Neural cell (in vitro differentiated cells): ENCODE results near the gene RNF26. TPM values are rescaled to one million over a fixed set of nuclear protein-coding genes. Genes with fewer than 3 reads are reported as not detected.

Source experiments
- H2AFZ ChIP-seq: fragments of 200-600, 300-800 bp; sonication (generic), shearing (Covaris generic); 2 replicates; pipeline ENCODE4 v1.6.0; 2014; ENCODE audit warnings: low read depth, mild to moderate bottlenecking, antibody characterized with exemption, low read length, moderate library complexity
- H3F3A ChIP-seq: fragments of 200-600 bp; shearing (Covaris generic); 2 replicates; pipeline ENCODE4 v1.6.1; 2016; ENCODE audit warnings: mild to moderate bottlenecking, moderate library complexity, mixed read lengths, antibody characterized with exemption, low read length; ENCODE audit not compliant: insufficient read depth, poor library complexity, severe bottlenecking
- H3K27ac ChIP-seq: fragments of 200-600, 300-800 bp; sonication (generic), shearing (Covaris generic); 2 replicates; pipeline ENCODE4 v1.5.1; 2014; ENCODE audit warnings: mild to moderate bottlenecking, low read length, moderate library complexity
- H3K27me3 ChIP-seq: fragments of 300-800, 200-600 bp; sonication (generic), shearing (Covaris generic); 2 replicates; pipeline ENCODE4 v1.6.0; 2014; ENCODE audit warnings: mild to moderate bottlenecking, low read depth, low read length, moderate library complexity; ENCODE audit not compliant: insufficient read depth
- H3K36me3 ChIP-seq: fragments of 300-800, 200-600 bp; sonication (generic), shearing (Covaris generic); 2 replicates; pipeline ENCODE4 v1.5.1; 2014; ENCODE audit warnings: mild to moderate bottlenecking, antibody characterized with exemption, low read length, moderate library complexity; ENCODE audit not compliant: insufficient read depth
- H3K4me2 ChIP-seq: fragments of 300-800, 200-600 bp; sonication (generic), shearing (Covaris generic); 2 replicates; pipeline ENCODE4 v1.6.0; 2014; ENCODE audit warnings: mild to moderate bottlenecking, low read length
- H3K4me3 ChIP-seq: fragments of 300-800, 200-600 bp; sonication (generic), shearing (Covaris generic); 2 replicates; pipeline ENCODE4 v1.5.1; 2014; ENCODE audit warnings: mild to moderate bottlenecking, low read length, moderate library complexity
- H3K79me2 ChIP-seq: fragments of 200-600 bp; shearing (Covaris generic); replicated peaks from 2 replicates; pipeline ENCODE4 v1.6.0; 2014; ENCODE audit warnings: mild to moderate bottlenecking, low read length, moderate library complexity; ENCODE audit not compliant: insufficient read depth
- H3K9ac ChIP-seq: fragments of 300-800, 200-600 bp; sonication (generic), shearing (Covaris generic); 2 replicates; pipeline ENCODE4 v1.6.1; 2016; ENCODE audit warnings: mild to moderate bottlenecking, low read length, mixed read lengths
- H3K9me2 ChIP-seq: fragments of 200-600 bp; shearing (Covaris generic); 2 replicates; pipeline ENCODE4 v1.6.1; 2016; ENCODE audit warnings: mild to moderate bottlenecking, low read length, mixed read lengths; ENCODE audit not compliant: insufficient read depth
- H3K9me3 ChIP-seq: fragments of 200-600, 300-800 bp; sonication (generic), shearing (Covaris generic); 2 replicates; pipeline ENCODE4 v1.6.1; 2016; ENCODE audit warnings: mild to moderate bottlenecking, mixed run types, low read length, moderate library complexity, mixed read lengths
- H4K20me1 ChIP-seq: fragments of 200-600 bp; shearing (Covaris generic); 2 replicates; pipeline ENCODE4 v1.6.1; 2016; ENCODE audit warnings: mild to moderate bottlenecking, mixed run types; ENCODE audit not compliant: insufficient read depth
- CTCF ChIP-seq: fragments of 450-650 bp; IDR thresholded peaks from 2 replicates; pipeline ENCODE4 v1.5.1; 2014; ENCODE audit warnings: antibody characterized with exemption, mild to moderate bottlenecking, moderate library complexity; ENCODE audit not compliant: poor library complexity, severe bottlenecking
- EP300 ChIP-seq: fragments of 450-650 bp; conservative IDR thresholded peaks from 2 replicates; pipeline ENCODE4 v1.6.1; 2014; ENCODE audit warnings: antibody characterized with exemption, mild to moderate bottlenecking, moderate library complexity; ENCODE audit not compliant: poor library complexity, severe bottlenecking
- EZH2 ChIP-seq: fragments of 200-600, 300-800 bp; shearing (Covaris generic), sonication (generic); IDR thresholded peaks from 2 replicates; pipeline ENCODE4 v1.6.1; 2014; ENCODE audit warnings: antibody characterized with exemption, low read length, borderline replicate concordance, mild to moderate bottlenecking; ENCODE audit not compliant: insufficient read depth, poor library complexity, severe bottlenecking
- MXI1 ChIP-seq: fragments of 450-650 bp; conservative IDR thresholded peaks from 2 replicates; pipeline ENCODE4 v1.6.1; 2014; ENCODE audit warnings: antibody characterized with exemption, mild to moderate bottlenecking; ENCODE audit not compliant: poor library complexity, severe bottlenecking
- POLR2AphosphoS5 ChIP-seq: IDR thresholded peaks from 2 replicates; pipeline ENCODE4 v1.6.1; 2012
- RAD21 ChIP-seq: fragments of 450-650 bp; conservative IDR thresholded peaks from 2 replicates; pipeline ENCODE4 v1.6.1; 2014; ENCODE audit warnings: antibody characterized with exemption, mild to moderate bottlenecking, moderate library complexity
- SMC3 ChIP-seq: fragments of 450-650 bp; conservative IDR thresholded peaks from 2 replicates; pipeline ENCODE4 v1.6.1; 2014; ENCODE audit warnings: antibody characterized with exemption, mild to moderate bottlenecking, moderate library complexity; ENCODE audit not compliant: poor library complexity
- TAF1 ChIP-seq: IDR thresholded peaks from 2 replicates; pipeline ENCODE4 v1.6.1; 2012; ENCODE audit warnings: low read depth
- polyA plus RNA-seq: library from polyadenylated mRNA; depleted of rRNA; stranded (reverse); fragments of >200 nt; gene quantifications from 2 replicates; pipeline ENCODE4 v1.2.3, GENCODE V29; 2014
- TF ChIP-seq, protein P1 (sequence below): IDR thresholded peaks from 2 replicates; pipeline ENCODE4 v1.6.1; 2012; ENCODE audit warnings: borderline replicate concordance

The RNF26 gene
- polyA plus RNA-seq, 1 donor from 2014 or later, result 2.6 TPM

GRCh38 chr11:119368121-119369034 lies 34.1 kb downstream of the RNF26 start:
- no peak overlapping the region for H2AFZ ChIP-seq
- H3K27ac ChIP-seq, result no peak overlapping the region
- no peaks in the 10 kb centered on the region for H3K79me2 ChIP-seq
- no peaks in the 10 kb centered on the region for H3F3A ChIP-seq
- no peak overlapping the region for H3K4me2 ChIP-seq
- H3K36me3 ChIP-seq, result no peaks in the 10 kb centered on the region
- H3K9me3 ChIP-seq, result no peaks in the 10 kb centered on the region
- TF ChIP-seq POLR2AphosphoS5 (no peak), RAD21 (no peak), TAF1 (no peak), CTCF (no peak), EP300 (no peak), SMC3 (no peak), MXI1 (no peak), EZH2 (no peak)
- TF ChIP-seq, protein P1, sequence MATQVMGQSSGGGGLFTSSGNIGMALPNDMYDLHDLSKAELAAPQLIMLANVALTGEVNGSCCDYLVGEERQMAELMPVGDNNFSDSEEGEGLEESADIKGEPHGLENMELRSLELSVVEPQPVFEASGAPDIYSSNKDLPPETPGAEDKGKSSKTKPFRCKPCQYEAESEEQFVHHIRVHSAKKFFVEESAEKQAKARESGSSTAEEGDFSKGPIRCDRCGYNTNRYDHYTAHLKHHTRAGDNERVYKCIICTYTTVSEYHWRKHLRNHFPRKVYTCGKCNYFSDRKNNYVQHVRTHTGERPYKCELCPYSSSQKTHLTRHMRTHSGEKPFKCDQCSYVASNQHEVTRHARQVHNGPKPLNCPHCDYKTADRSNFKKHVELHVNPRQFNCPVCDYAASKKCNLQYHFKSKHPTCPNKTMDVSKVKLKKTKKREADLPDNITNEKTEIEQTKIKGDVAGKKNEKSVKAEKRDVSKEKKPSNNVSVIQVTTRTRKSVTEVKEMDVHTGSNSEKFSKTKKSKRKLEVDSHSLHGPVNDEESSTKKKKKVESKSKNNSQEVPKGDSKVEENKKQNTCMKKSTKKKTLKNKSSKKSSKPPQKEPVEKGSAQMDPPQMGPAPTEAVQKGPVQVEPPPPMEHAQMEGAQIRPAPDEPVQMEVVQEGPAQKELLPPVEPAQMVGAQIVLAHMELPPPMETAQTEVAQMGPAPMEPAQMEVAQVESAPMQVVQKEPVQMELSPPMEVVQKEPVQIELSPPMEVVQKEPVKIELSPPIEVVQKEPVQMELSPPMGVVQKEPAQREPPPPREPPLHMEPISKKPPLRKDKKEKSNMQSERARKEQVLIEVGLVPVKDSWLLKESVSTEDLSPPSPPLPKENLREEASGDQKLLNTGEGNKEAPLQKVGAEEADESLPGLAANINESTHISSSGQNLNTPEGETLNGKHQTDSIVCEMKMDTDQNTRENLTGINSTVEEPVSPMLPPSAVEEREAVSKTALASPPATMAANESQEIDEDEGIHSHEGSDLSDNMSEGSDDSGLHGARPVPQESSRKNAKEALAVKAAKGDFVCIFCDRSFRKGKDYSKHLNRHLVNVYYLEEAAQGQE, result no peak
- no peaks in the 10 kb centered on the region for H3K9me2 ChIP-seq
- H4K20me1 ChIP-seq, result no peaks in the 10 kb centered on the region
- H3K27me3 ChIP-seq, result peaks cover 13% of the 10 kb centered on the region
- no peak overlapping the region for H3K4me3 ChIP-seq
- H3K9ac ChIP-seq, result no peak overlapping the region

- Histone ChIP-seq H4K20me1 (no peaks in the 10 kb centered on the region), H3F3A (no peaks in the 10 kb centered on the region), H3K9me3 (no peaks in the 10 kb centered on the region), H3K4me2 (no peak overlapping the region), H3K36me3 (no peaks in the 10 kb centered on the region), H3K4me3 (no peak overlapping the region), H3K27me3 (peaks cover 12% of the 10 kb centered on the region), H3K9ac (no peak overlapping the region), H3K9me2 (no peaks in the 10 kb centered on the region), H3K27ac (no peak overlapping the region), H2AFZ (no peak overlapping the region), H3K79me2 (no peaks in the 10 kb centered on the region)
- no peak for TF ChIP-seq MXI1
- TF ChIP-seq CTCF, result no peak
- TF ChIP-seq TAF1, result no peak
Measured at GRCh38 chr11:119369132-119369925, 35.0 kb downstream of the RNF26 start.
